GM19025 (cell line): Measurements from ENCODE around the gene SUSD2.
"Not testable (repeated sequence)": the region's sequence is repeated elsewhere in the genome, so short reads cannot be mapped to it uniquely, and the experiment has no call there.

ENCODE experiments used
- ATAC-seq: cut with Tn5 transposase; IDR thresholded peaks from one replicate; pipeline ENCODE4 v1.9.1; 2021; ENCODE audit warnings: mild to moderate bottlenecking, low read depth, moderate library complexity; ENCODE audit not compliant: unreplicated experiment

SUSD2 gene

GRCh38 chr22:24170632-24171031, 10.7 kb upstream of the SUSD2 start:
- no peak for ATAC-seq

DNA sequence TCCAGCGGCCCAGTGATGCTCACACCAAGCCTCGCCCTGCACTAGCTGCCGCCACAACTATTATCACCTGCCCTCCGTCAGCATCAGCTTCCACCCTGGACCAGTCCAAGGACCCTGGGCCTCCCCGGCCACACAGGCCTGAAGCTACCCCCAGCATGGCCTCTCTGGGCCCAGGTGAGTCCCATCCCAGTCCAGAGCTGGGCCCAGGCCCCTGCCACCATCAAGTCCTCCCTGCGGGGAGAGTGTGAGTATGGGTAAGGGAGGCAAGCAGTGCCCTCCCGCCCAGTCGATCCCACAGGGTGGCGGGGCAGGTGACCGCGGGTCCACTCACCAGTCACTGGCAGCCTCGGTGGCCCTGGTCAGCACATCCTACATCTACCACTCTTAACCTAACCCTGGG, 9.5 kb upstream of the SUSD2 start:
- no peak for ATAC-seq

GRCh38 chr22:24175160-24175808, 6.0 kb upstream of the SUSD2 start:
- no peak for ATAC-seq

- ATAC-seq, result no peak
Measured at GRCh38 chr22:24176040-24176439, 5.2 kb upstream of the SUSD2 start.

DNA sequence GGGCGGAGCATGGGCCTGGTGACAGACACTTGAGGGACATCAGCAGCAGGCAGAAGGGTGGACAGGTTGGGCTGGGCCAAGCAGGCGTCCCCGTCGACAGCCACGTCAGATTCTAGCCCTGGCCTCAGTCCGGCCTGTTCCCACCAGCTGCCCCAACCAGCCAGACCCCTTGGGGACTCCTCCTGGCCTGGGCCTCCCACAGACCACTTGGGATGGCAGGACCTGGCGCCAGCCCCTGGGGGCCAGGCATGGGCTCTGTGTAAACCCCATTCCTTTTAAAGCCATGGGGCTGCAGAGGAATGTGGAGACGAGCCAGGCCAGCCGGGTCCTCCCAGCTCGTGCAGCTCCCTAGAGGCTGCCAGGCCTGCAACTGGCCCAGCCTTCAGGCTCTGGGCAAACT, 4.7 kb upstream of the SUSD2 start:
- no peak for ATAC-seq

- ATAC-seq, result no peak
Measured at GRCh38 chr22:24177045-24177444, 4.2 kb upstream of the SUSD2 start.

DNA sequence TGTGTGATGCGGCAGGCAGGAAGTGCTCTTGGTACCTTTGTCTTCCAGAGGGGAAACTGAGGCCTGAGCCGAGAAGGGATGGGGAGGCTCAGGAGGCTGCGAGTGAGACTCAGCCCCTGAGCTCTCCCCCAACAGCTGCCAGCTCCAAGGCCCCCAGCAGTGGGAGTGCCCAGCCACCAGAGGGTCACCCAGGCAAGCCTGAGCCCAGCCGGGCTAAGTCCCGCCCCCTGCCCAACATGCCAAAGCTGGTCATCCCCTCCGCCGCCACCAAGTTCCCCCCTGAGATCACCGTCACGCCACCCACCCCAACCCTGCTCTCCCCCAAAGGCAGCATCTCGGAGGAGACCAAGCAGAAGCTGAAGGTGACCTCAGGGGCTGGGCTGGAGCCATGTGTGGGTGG, 3.8 kb upstream of the SUSD2 start:
- no peak for ATAC-seq

GRCh38 chr22:24178021-24178431, 3.3 kb upstream of the SUSD2 start:
- no peak for ATAC-seq

GRCh38 chr22:24178502-24179440, 2.5 kb upstream of the SUSD2 start:
- no peak for ATAC-seq

GRCh38 chr22:24179478-24180210, 1.6 kb upstream of the SUSD2 start:
- no peak for ATAC-seq

DNA sequence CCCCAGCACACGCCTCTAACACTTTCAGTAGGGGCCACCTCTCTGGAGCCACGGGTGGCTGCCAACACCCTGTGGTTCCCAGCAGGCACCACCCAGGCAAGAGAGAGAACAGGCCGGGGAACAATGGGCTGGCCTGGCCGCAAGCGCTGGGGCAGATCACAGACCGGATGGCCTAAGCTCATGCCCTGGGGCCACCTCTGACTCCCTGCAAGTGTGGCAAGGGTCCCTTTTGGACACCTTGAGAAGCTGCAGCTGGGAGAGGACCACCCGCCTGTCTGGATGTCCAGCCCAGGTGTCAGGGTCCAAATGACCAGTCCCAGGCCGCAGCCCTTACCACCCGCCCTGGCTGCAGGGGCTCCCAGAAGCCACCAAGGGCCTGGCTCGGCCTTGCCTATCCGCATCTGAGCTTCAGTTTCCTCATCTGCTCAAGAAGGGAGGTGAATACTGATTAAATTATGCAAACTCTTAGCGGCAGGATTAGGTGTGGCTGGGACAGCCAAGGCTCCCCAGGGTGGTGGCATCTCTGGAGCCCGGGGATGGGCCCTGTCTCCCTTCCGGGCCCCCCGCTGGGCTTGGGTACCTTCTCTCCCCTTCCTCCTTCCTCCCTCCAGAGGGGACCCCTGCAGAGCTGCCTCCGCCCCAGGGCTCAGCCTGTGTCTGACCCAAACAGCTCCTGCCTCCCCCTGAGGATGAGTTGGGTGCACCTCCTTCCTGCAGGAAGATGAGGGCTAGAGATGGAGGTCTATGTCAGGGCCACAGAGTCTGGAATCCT, 785 bp upstream of the SUSD2 start:
- ATAC-seq, result no peak

DNA sequence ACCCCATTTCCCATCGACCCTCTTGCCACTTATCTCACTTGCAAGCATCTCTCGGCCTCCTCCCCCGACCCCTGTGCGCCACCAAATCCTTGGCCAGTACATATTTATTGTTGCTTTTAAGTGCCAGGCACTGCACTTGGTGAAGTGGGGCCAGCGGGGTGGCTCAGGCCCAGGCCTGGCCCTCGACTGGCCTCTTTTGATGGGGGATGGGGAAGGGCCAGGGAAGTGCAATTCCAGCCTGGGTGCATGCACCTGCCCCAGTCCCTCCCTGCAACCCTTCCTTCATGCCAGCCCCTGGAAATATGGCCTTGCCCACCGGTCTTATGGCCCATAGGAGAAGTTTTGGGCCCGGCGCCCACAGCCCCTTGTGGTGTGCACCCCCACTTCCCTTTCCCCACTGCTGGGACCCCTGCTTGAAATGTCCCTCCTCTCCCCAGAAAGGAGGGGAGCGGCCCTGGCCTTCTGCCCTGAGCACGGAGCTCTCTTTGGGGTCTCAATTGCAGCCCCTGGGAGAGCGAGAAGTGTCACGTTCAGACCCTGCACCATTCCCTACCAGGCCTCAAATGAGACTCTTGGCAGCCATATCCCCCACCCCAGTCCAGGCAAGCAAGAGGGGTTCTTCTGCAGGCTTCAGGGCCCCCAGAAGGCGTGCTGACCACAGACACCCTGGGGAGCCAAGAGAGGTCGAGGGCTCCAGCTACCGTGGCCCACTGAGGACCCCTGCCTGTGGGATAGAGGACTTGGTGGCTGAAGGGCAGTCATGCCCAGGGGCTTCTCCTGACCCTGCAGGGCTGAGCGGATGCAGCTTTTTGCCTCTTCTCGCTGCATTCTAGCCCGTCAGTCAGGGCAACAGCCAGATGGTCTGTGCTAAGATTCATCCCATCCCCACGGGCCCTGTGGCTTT, 961 bp downstream of the SUSD2 start:
- ATAC-seq, result no peak

DNA sequence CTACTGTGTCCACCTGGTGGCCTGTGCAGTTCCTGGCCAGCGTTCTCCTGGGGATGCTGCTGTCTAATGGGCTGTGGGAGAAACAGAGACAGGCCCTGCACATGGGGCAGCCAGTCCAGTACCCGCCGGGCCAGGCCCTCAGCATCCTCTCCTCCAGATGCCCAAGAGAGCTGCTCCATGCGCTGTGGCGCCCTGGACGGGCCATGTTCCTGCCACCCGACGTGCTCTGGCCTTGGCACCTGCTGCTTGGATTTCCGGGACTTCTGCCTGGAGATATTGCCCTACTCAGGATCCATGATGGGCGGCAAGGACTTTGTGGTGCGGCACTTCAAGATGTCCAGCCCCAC, 1.6 kb downstream of the SUSD2 start:
- ATAC-seq, result not testable (repeated sequence)

- no peak for ATAC-seq
Measured at GRCh38 chr22:24183321-24184031, 2.2 kb downstream of the SUSD2 start.

GRCh38 chr22:24184057-24184798, 2.9 kb downstream of the SUSD2 start:
- no peak for ATAC-seq

DNA sequence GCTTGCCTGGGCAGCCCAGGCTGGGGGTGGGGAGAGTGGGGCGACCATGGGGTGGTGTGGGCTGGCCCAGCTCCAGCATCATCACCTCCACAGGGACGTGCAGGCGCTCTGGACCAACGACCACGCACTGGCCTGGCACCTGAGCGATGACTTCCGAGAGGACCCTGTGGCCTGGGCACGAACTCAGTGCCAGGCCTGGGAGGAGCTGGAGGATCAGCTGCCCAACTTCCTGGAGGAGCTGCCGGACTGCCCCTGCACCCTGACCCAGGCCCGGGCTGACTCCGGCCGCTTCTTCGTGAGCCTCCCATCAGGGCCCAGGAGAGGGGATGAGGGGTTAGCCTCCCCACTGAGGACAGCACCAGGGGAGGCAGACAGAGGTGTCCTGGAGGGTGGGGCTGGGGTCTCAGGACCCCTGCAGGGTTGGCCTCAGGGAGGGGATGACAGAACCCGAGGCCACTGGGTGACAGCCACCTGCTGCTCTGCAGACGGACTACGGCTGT, 3.8 kb downstream of the SUSD2 start:
- ATAC-seq, result no peak

DNA sequence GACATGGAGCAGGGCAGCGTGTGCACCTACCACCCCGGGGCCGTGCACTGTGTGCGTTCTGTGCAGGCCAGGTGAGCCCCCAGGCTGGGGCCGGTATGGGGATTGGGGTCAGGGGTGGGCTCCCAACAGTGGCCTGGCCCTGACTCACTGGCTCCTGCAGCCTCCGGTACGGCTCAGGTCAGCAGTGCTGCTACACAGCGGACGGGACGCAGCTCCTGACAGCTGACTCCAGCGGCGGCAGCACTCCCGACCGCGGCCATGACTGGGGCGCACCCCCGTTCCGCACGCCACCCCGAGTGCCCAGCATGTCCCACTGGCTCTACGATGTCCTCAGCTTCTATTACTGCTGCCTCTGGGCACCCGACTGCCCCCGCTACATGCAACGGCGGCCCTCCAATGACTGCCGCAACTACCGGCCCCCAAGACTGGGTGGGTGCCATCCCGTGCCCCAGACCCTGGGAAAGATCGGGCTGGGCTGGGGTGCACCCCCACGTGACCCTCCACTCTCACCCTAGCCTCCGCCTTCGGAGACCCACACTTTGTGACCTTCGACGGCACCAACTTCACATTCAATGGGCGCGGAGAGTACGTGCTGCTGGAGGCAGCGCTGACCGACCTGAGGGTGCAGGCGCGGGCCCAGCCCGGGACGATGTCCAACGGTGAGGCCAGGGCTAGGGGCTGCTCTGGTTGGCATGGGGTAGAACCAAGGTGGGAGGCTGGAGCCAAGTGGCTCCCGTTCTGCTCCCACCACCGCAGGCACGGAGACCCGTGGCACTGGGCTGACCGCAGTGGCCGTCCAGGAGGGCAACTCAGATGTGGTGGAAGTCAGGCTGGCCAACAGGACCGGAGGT, 4.4 kb downstream of the SUSD2 start:
- ATAC-seq, result no peak
